Natural killer cell treated with Interleukin-12 subunit alpha and Interleukin-12 subunit beta and Interleukin-15 and Interleukin-18, amount 100 ng/mL, for 72 hours (primary cell): ENCODE data around the gene DHRS9. TPM values are rescaled to one million over a fixed set of nuclear protein-coding genes. Genes with fewer than 3 reads are reported as not detected.
A peak's percentile ranks its signal among the peaks of the same experiment; 100 is the strongest.

Experiments used
- ATAC-seq, 2 donors: fragments of 150-1000 bp; cut with Tn5 transposase in 1 of 2; sonication (Bioruptor Pico), chemical (Tn5 transposase) in 1 of 2; 2 replicates each; pipeline ENCODE4 v1.10.0; 2021
- DNase-seq: peaks from one replicate; pipeline ENCODE4 v3.0.0; 2022; ENCODE audit warnings: low spot score
- H3K27ac Mint-ChIP-seq, 2 donors: 1 replicate in 1 of 2; 2 replicates in 1 of 2; pipeline ENCODE4 v1.8.0; 2022; ENCODE audit warnings: mixed read lengths in 2 of 2, mild to moderate bottlenecking in 1 of 2, moderate library complexity in 1 of 2
- H3K27me3 Mint-ChIP-seq, 2 donors: 1 replicate in 1 of 2; 2 replicates in 1 of 2; pipeline ENCODE4 v1.8.0; 2022; ENCODE audit warnings: mixed read lengths in 2 of 2
- H3K36me3 Mint-ChIP-seq: one replicate; pipeline ENCODE4 v1.8.0; 2022; ENCODE audit warnings: mixed read lengths
- H3K4me1 Mint-ChIP-seq, 2 donors: 1 replicate in 1 of 2; 2 replicates in 1 of 2; pipeline ENCODE4 v1.8.0; 2022; ENCODE audit warnings: low read depth in 2 of 2, mixed read lengths in 2 of 2, mild to moderate bottlenecking in 1 of 2
- H3K4me3 Mint-ChIP-seq: one replicate; pipeline ENCODE4 v1.8.0; 2022; ENCODE audit warnings: mixed read lengths
- H3K9me3 Mint-ChIP-seq: 2 replicates; pipeline ENCODE4 v1.8.0; 2022; ENCODE audit warnings: mixed read lengths
- total RNA-seq, 2 donors: library from RNA; stranded (reverse); gene quantifications; one replicate each; pipeline ENCODE4 v1.2.3, GENCODE V29; 2022

DHRS9 gene
- not detected for total RNA-seq

DNA sequence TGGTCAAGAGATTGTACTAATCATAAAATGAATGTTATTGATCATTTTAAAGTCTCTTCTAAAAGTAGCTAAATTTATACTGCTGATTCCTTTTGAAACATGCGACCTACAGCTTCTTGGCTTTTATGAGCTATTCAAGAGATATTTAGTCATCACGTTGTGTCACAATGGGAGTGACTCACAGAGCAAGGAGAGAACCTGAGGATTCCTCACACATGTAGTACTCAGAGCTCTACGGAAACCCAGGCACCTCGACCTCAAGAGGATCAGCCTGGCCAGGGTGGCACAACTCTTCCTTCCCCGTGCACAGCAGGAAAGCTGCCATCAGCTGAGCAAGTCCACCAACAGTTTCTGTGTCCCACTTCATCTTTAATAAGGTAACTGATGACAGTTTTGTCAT, at the start of gene DHRS9:
Gene DHRS9, plus strand, starts transcription at position 223 of the 400 bp plus-strand sequence. CDS start 12,019 bp downstream, outside the sequence.
- H3K4me3 Mint-ChIP-seq = peak within 1 kb of the TSS; percentile 19
- peaks cover 15 to 21% of the 10 kb centered on the region in 2 donors for H3K4me1 Mint-ChIP-seq
- no peaks in the 10 kb centered on the region for H3K36me3 Mint-ChIP-seq
- ATAC-seq (peak; percentile 68 to 81), DNase-seq (no peak)
- H3K27ac Mint-ChIP-seq = no peak within 1 kb of the TSS
- no peaks in the 10 kb centered on the region for H3K9me3 Mint-ChIP-seq
- peaks cover 0 to 2% of the 10 kb centered on the region in 2 donors for H3K27me3 Mint-ChIP-seq

DNA sequence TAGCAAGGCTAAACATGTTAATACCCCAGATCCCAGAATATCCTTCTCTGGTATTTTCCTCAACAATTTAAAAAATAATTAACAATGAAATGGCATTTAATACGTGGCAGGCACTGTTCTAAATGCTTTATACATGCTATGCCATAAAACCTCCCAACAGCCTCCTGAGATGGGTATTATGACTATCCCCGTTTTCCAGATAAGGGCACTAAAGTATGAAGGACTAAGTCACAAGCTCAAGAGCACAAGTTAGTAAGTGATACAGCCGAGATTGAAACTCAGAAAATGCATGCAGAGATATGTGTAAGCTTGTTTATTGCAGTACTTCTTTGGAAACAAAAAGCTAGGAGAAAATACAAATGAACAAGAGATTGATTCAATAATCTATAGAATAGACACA, 46.2 kb upstream of the DHRS9 start:
- H3K27me3 Mint-ChIP-seq = peaks cover 5 to 8% of the 10 kb centered on the region in 2 donors
- no peak for DNase-seq
- ATAC-seq = no peak
- no peaks in the 10 kb centered on the region for H3K36me3 Mint-ChIP-seq
- no peak overlapping the region for H3K27ac Mint-ChIP-seq
- no peaks in the 10 kb centered on the region for H3K9me3 Mint-ChIP-seq
- peaks cover 6 to 8% of the 10 kb centered on the region in 2 donors for H3K4me1 Mint-ChIP-seq
- no peak overlapping the region for H3K4me3 Mint-ChIP-seq

DNA sequence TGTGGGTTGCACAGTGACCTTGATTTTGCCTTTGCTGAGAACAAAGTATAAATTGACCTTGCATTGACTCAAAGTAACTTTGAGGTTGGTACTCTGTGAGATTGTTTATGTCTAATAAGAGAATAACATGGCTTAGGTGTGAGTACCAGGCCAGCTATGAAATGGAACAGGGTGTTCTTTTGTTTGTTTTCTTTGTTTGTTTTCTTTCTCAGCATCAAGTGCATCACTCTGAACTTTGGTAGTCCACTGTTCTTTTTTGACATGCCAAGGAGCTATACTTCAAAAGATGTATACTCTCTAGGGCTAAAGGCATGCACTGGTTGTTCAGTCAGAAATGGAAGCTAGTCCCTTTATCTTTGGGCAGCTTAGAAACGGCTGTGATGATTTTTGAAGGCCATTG, 43.3 kb upstream of the DHRS9 start:
- no peaks in the 10 kb centered on the region for H3K9me3 Mint-ChIP-seq
- ATAC-seq = no peak
- no peaks in the 10 kb centered on the region for H3K36me3 Mint-ChIP-seq
- peaks cover 6 to 8% of the 10 kb centered on the region in 2 donors for H3K4me1 Mint-ChIP-seq
- peaks cover 0 to 2% of the 10 kb centered on the region in 2 donors for H3K27me3 Mint-ChIP-seq
- no peak overlapping the region for H3K4me3 Mint-ChIP-seq
- DNase-seq = no peak
- no peak overlapping the region for H3K27ac Mint-ChIP-seq

DNA sequence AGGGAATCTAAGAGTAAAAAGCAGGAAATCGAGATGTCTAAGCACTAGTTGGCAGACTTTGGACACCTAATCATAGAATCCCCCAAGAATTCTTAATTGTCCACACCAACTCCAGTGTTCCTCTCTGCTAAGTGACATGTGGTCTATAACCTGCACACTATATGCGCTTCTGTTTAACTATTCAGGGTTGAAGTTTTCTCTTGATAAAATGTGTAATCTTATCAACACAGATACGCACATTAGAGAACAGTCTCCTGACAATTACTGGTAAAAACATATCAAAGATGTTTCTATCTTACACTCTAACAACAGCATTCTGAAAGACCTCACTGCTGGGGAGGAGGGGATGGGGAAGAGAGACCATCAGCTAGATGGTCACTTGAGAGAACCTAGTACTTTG, 42.1 kb upstream of the DHRS9 start:
- ATAC-seq (no peak), DNase-seq (no peak)
- Mint-ChIP-seq H3K36me3 (no peaks in the 10 kb centered on the region), H3K9me3 (no peaks in the 10 kb centered on the region), H3K4me1 (peaks cover 6 to 8% of the 10 kb centered on the region in 2 donors), H3K27me3 (peaks cover 0 to 2% of the 10 kb centered on the region in 2 donors), H3K4me3 (no peak overlapping the region), H3K27ac (no peak overlapping the region)

DNA sequence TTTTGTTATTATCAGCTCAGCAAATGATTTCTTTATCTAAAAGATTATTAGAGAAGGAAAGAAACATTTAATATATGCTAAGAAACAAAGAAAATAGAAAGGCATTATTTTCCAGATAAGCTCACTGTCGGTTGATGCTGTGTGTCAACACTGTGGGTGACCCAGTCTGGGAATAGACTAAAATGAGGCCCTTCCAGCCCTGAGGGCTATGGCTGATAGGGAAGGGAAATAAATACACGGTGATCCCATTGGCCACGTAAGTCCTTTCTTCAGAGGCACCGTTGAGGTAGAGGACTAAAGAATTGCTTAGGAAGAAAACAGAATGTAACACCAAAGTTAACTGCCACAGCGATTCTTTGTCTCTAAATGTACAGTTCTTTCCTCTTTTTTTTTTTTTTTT, 40.0 kb upstream of the DHRS9 start:
- Mint-ChIP-seq H3K36me3 (no peaks in the 10 kb centered on the region), H3K9me3 (peaks cover 4% of the 10 kb centered on the region), H3K4me3 (no peak overlapping the region), H3K27me3 (peaks cover 0 to 2% of the 10 kb centered on the region in 2 donors), H3K27ac (no peak overlapping the region), H3K4me1 (peaks cover 10 to 12% of the 10 kb centered on the region in 2 donors)
- ATAC-seq (no peak), DNase-seq (no peak)

DNA sequence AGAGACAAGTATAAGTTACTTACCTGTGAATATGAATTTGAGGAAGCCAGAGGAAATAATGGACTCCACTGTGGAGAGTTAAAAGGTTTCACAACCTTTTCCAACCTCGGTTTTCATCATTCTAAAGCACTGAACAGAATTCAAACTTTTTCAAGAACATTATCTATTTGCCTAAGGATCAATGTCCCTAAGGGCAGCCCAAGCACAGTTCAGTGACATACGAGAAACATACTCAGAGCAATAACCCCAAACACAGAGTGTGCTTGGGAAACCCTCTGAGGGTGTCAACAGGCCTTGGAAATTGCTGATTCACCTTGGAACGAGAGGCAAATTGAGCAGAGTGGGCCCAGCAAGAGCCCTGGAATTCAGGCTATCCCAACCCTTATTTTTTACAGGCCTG, 38.2 kb upstream of the DHRS9 start, which contains the start of gene ABCB11:
Gene ABCB11, minus strand, starts transcription at position 123 of the 400 bp plus-strand sequence. CDS start 13,199 bp downstream, outside the sequence.
- no peak within 1 kb of the TSS for H3K27ac Mint-ChIP-seq
- H3K9me3 Mint-ChIP-seq = peaks cover 4% of the 10 kb centered on the region

DNA sequence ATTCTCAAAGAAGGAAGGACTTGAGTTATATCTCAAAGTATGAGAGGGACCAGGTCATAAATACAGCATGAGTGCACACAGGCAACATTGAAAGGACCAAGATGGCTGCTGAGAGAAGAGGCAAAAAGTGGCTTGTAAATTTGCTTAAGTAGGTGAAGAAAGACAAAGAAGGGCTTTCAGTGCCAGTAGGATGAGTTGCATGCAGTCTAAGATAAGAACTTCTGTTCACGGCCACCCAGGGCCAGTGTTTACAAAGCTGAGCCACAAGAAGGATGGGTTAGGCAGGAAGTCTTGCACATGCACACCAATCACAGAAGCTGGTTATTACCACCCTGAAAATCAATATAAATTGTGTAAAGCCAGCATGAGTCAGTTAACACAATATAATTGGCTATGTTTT, 35.1 kb upstream of the DHRS9 start:
- ATAC-seq = peak in 1 of 2 donors; percentile 56
- Mint-ChIP-seq H3K4me3 (no peak overlapping the region), H3K9me3 (peaks cover 4% of the 10 kb centered on the region), H3K27me3 (no peaks in the 10 kb centered on the region), H3K27ac (no peak overlapping the region), H3K36me3 (no peaks in the 10 kb centered on the region), H3K4me1 (peaks cover 14 to 21% of the 10 kb centered on the region in 2 donors)
- DNase-seq = no peak

More for the DNA sequence above, 38.2 kb upstream of the DHRS9 start, which contains the start of gene ABCB11:
- ATAC-seq = no peak
- H3K27me3 Mint-ChIP-seq = peaks cover 0 to 2% of the 10 kb centered on the region in 2 donors
- H3K36me3 Mint-ChIP-seq = no peaks in the 10 kb centered on the region
- no peak within 1 kb of the TSS for H3K4me3 Mint-ChIP-seq
- no peak for DNase-seq
- peaks cover 10 to 11% of the 10 kb centered on the region in 2 donors for H3K4me1 Mint-ChIP-seq

DNA sequence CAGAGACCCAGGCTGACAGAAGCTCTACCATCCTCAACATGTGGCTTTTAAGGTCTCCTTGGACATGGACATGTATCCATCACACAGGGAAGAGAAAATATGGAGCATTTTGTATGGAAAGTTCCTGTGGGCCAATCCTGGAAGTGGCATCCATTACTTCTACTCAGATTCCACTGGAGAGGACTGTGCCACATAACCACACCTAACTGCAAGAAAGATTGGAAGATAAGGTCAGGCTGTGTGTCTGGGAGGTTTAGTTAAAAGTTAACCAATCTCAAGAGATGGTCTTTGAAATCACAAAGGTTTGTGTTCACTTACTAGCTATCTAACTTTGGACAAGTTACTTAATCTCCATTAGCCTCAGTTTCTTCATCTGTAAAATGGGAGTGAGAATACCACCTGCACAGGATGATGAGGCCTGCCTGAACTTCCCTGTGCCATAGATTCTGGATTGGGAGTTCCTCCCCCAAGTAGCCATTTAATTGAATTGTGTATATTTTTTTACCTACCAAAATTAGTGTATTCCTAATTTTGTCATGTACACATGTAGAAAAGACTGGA, 34.3 kb upstream of the DHRS9 start:
- Mint-ChIP-seq H3K4me1 (peaks cover 20 to 28% of the 10 kb centered on the region in 2 donors), H3K27ac (no peak overlapping the region), H3K27me3 (no peaks in the 10 kb centered on the region), H3K9me3 (peaks cover 4% of the 10 kb centered on the region), H3K36me3 (no peaks in the 10 kb centered on the region), H3K4me3 (no peak overlapping the region)
- ATAC-seq = no peak
- DNase-seq = no peak

DNA sequence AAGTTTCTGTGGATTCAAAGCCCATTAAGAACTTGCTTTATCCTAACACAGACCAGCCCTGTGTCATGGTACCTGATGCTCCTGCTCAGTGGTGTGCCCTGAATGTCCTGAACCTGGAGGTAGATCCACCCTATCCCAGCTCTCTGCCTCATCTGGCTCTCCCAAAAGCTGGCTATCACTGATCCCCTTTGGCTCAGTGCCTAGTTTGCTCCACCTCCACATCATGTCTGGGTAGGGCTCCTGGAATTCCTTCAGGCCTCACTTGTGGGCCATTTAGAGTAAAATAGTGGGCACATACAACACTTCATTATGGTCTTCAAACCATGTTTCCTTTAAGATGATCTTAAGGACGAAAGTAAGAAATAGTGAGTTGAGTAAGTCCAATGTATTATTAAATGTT, 33.5 kb upstream of the DHRS9 start:
- no peak for DNase-seq
- H3K4me3 Mint-ChIP-seq = no peak overlapping the region
- no peak overlapping the region for H3K27ac Mint-ChIP-seq
- H3K9me3 Mint-ChIP-seq = peaks cover 4% of the 10 kb centered on the region
- no peak for ATAC-seq
- H3K4me1 Mint-ChIP-seq = peaks cover 24 to 28% of the 10 kb centered on the region in 2 donors
- no peaks in the 10 kb centered on the region for H3K36me3 Mint-ChIP-seq
- H3K27me3 Mint-ChIP-seq = no peaks in the 10 kb centered on the region

DNA sequence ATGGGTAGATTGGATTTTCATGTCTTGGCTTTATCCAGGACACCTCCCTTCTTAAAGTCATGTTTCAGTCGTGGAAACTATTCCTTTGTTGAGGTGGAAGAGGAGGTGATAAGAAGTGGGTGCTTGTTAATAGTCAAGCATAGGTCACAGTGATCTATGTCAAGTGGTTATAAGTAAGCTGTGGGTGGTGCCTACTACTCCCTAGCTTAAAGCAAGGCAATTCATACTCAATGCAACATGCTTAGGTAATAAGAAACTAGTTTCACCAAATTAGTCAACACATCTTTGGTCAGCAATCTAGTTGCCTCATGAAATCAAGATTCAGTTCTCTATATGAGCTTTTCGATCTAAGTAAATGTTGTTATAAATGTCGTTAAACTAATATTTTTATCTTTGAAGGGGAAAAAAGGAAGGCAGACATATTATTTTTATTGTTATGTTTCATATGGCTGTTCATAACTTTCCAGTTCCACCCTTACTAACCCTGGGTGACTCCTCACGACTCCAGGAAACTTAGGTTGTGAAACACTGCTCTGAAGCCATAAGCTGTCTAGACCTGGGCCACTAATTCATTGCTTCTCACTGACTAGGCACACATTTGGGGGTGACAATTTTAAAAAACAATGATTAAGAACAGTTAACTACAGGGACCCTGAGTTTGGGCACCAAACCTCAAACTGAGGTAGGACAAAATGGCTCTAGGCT, 32.5 kb upstream of the DHRS9 start:
- Mint-ChIP-seq H3K4me1 (peaks cover 27 to 28% of the 10 kb centered on the region in 2 donors), H3K36me3 (peaks cover 10% of the 10 kb centered on the region), H3K27me3 (no peaks in the 10 kb centered on the region), H3K27ac (no peak overlapping the region), H3K9me3 (peaks cover 5% of the 10 kb centered on the region), H3K4me3 (no peak overlapping the region)
- DNase-seq (no peak), ATAC-seq (no peak)

DNA sequence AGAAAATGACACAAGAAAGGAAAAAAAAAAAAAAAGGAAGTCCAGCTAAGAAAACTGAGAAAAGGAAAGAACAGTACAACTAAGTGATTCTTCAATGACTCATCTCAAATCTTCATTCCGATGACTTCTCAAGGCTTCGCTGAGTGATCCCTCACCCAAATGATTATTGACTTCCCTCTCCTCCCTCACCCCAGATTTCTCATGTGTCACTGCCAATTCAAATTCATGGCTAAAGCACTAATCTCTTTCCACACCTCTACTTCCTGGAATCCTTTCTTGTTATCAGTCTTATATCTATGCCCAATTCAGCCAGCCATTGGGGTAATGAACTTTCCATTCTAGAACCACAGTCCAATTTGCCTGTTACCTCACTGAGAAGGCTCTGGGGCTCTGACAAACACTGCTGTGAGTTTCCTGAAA, 31.0 kb upstream of the DHRS9 start:
- H3K27ac Mint-ChIP-seq = peak overlapping the region in 1 of 2 donors; percentile 12
- H3K36me3 Mint-ChIP-seq = peaks cover 22% of the 10 kb centered on the region
- H3K4me3 Mint-ChIP-seq = peak overlapping the region; percentile 25
- DNase-seq = no peak
- no peaks in the 10 kb centered on the region for H3K27me3 Mint-ChIP-seq
- peak in 1 of 2 donors; percentile 49 for ATAC-seq
- H3K9me3 Mint-ChIP-seq = peaks cover 11% of the 10 kb centered on the region
- peaks cover 27 to 28% of the 10 kb centered on the region in 2 donors for H3K4me1 Mint-ChIP-seq

DNA sequence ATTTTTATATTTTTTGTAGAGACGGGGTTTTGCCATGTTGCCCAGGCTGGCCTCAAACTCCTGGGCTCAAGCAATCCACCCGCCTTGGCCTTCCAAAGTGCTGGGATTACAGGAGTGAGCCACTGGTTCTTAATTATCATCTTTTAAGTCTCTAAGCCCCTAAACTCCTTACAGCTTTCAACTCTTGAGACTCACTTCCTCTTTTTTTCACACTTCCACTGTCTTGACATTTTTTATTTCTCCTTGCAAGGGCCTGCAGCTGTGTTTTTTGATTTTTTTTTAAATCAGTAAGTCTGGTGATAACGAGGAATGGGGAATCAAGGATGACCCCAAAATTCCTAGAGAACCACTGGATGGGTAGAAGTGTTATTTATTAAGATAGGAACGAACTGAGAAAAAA, 29.7 kb upstream of the DHRS9 start:
- ATAC-seq = no peak
- Mint-ChIP-seq H3K27ac (no peak overlapping the region), H3K4me3 (no peak overlapping the region)

DNA sequence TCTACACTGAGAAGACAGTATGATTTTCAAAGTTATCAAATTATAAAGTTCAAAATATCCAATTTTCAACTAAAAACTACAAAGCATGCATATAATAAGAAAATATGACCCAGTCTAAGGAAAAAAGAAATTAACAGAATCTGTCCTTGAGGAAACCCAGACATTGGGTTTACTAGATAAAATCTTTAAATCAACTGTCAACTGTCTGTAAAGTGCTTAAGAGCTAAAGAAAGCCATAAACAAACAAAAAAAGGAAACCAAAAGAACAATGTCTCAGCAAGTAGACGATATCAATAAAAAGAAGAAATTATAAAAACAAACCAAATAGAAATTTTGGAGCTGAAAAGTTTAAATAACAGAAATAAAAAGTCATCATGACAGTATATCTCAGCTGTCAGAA, 27.8 kb upstream of the DHRS9 start:
- DNase-seq = no peak
- Mint-ChIP-seq H3K4me1 (peaks cover 17% of the 10 kb centered on the region in 2 donors), H3K4me3 (no peak overlapping the region)

More for the DNA sequence above, 29.7 kb upstream of the DHRS9 start:
- peaks cover 14% of the 10 kb centered on the region for H3K9me3 Mint-ChIP-seq
- no peaks in the 10 kb centered on the region for H3K27me3 Mint-ChIP-seq
- no peak for DNase-seq
- H3K4me1 Mint-ChIP-seq = peaks cover 20% of the 10 kb centered on the region in 2 donors
- peaks cover 26% of the 10 kb centered on the region for H3K36me3 Mint-ChIP-seq

DNA sequence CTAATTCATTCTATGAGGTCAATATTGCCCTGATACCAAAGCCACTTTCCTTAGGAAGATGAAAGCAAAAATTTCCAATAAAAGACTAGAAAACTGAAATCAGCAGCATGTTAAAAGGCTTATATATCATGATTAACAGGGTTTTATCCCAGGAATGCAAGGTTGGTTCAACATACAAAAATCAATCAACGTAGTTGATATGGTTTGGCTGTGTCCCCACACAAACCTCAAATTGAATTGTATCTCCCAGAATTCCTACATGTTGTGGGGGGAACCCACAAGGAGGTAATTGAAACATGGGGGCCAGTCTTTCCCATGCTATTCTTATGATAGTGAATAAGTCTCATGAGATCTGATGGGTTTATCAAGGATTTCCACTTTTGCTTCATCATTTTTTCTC, 26.5 kb upstream of the DHRS9 start:
- Mint-ChIP-seq H3K9me3 (peaks cover 14% of the 10 kb centered on the region), H3K27ac (no peak overlapping the region), H3K4me1 (peaks cover 14 to 17% of the 10 kb centered on the region in 2 donors), H3K36me3 (peaks cover 26% of the 10 kb centered on the region), H3K27me3 (no peaks in the 10 kb centered on the region), H3K4me3 (no peak overlapping the region)
- ATAC-seq = no peak
- no peak for DNase-seq

More for the DNA sequence above, 27.8 kb upstream of the DHRS9 start:
- peaks cover 14% of the 10 kb centered on the region for H3K9me3 Mint-ChIP-seq
- H3K27me3 Mint-ChIP-seq = no peaks in the 10 kb centered on the region
- peaks cover 26% of the 10 kb centered on the region for H3K36me3 Mint-ChIP-seq
- no peak for ATAC-seq
- no peak overlapping the region for H3K27ac Mint-ChIP-seq
